GM12864 (cell line): Measurements from ENCODE around the gene ZMIZ1.

Experiments
- DNase-seq: peaks from one replicate; pipeline ENCODE4 v3.0.0-alpha.2; 2011; ENCODE audit warnings: low read depth
- H3K4me3 ChIP-seq: 2 replicates; pipeline ENCODE4 v1.5.1; 2011; ENCODE audit warnings: mild to moderate bottlenecking, low read depth, low read length, control low read depth
- TF ChIP-seq, protein P1 (sequence below): IDR thresholded peaks from 2 replicates; pipeline ENCODE4 v1.5.1; 2011; ENCODE audit warnings: low read depth, mild to moderate bottlenecking, moderate library complexity, low read length, control low read depth, inconsistent platforms; ENCODE audit errors: missing control alignments

Gene ZMIZ1

DNA sequence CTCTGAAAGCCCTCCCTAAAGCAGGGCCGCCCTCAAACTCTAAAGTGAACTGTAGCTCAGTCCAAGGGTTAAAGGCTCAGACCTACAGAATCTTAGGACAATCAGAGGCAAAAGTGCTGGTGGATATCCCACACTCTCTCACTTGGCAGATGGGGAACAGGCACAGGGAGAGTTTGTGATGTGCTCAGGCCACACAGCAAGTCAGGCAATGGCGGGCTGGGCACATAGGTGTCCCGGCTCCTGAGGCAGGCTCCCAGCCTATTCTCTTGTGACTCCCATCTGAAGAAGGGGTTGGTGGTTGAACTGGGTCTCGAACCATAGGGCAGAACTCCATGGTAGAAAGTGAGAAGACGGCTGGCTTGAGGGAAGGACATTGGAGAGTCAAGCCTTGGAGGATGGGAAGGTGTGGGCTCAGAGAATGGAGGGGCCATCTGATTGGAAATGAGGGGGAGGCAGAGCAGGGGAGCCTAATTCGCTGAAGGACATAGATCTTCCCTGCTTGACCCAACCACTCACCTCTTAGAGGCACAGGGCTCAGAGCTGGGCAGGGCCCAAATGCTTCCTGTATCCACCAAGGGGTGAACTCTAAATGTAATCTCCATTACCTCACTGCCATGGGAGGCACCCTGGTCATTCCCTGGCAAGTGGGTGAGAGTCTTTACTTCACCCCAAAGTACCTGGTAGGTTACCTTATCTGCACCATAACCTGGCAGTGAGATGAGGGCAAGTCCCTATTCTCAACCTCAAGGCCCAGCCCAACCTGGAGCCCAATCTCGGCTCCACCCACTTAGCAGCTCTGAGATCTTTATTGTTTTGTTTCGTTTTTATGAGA is 4.9 kb upstream of the ZMIZ1 start:
- H3K4me3 ChIP-seq, result no peak overlapping the region
- no peak for DNase-seq
- TF ChIP-seq, protein P1, sequence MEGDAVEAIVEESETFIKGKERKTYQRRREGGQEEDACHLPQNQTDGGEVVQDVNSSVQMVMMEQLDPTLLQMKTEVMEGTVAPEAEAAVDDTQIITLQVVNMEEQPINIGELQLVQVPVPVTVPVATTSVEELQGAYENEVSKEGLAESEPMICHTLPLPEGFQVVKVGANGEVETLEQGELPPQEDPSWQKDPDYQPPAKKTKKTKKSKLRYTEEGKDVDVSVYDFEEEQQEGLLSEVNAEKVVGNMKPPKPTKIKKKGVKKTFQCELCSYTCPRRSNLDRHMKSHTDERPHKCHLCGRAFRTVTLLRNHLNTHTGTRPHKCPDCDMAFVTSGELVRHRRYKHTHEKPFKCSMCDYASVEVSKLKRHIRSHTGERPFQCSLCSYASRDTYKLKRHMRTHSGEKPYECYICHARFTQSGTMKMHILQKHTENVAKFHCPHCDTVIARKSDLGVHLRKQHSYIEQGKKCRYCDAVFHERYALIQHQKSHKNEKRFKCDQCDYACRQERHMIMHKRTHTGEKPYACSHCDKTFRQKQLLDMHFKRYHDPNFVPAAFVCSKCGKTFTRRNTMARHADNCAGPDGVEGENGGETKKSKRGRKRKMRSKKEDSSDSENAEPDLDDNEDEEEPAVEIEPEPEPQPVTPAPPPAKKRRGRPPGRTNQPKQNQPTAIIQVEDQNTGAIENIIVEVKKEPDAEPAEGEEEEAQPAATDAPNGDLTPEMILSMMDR, result no peak

DNA sequence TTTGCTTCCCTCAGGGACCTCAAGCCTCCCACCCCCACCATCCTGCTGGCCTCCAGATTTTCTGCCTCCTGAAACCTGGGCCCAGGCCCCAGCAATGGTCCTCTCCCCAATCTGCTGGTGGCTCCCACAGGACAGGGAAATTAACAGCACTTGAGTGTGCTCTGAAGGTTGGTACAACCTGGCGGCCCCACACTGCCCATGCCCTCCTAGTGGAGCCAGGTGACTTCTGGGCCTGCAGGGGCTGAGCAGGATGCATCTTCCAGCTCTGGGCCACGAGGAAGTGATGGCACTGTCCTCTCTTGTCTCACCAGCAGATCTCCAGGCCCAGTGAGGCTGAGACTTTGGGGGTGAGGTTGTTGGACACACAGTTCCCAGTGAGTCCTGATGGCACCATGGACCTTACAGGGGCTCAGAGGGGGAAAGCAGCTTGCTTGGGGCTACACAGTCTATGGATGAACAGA is 3.6 kb upstream of the ZMIZ1 start:
- no peak for DNase-seq
- no peak overlapping the region for H3K4me3 ChIP-seq
- TF ChIP-seq, protein P1, result no peak

DNA sequence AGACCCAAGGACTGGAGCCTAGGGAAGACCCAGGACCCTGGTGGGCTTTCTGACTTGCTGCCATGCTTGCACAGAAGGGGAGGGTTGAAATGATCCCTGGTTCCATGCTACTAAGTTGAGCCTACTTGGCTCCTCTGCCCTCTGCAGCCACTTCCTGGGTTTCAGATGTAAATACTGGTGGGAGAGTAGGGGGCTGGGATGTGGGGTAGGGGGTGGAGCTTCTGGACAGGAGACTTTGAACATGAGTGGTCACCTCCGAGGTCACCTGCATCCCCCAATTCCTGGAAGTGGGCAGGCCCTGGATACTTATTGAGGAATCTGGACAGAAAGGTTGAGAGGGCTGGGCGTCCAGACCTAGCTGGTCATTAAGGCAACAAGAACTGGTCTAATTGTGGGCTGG is 2.9 kb upstream of the ZMIZ1 start:
- H3K4me3 ChIP-seq, result no peak overlapping the region
- TF ChIP-seq, protein P1, result no peak

DNA sequence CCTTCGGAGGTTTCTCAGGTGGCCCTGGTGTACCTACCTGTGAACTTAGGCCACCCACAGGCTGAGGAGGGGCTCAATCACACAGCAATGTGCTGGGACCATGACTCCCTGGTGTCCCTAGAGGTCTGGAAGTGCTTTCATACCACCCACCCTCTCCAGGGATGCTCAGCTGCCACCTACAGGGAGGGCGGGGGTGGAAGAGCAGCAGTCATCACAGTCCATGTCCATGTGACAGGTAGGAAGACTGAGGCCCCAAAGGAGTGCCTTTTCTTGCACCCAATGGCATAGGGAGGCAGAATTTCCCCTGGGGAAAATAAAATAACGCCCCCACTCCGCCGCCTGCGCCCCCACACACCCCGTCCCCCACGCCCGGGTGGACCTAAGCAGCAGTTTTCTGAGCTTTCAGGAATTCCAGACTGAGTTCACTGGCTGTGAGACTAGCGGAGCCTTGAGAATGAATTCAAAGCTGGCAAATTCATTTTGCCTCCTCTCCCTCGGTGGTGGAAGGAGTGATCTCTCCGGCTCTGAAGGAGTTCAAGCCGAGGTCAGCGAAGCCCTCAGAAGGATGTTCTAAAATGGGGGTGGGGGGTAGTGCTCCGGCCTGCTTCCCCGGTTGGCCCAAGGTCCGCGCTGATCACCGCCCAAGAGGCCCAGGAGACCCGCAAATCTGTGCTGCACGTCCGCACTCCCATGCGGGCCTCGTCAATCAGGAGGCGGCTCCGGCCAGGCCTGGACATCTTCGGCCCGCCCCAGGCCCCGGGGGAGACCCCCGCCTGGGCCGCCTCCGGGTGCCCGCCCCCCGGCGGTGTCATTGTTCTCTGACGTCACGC is 2.1 kb upstream of the ZMIZ1 start:
- TF ChIP-seq, protein P1, result no peak
- DNase-seq, result no peak
- peak overlapping the region; percentile 58 for H3K4me3 ChIP-seq

More for the DNA sequence above, 2.9 kb upstream of the ZMIZ1 start:
- DNase-seq, result no peak

DNA sequence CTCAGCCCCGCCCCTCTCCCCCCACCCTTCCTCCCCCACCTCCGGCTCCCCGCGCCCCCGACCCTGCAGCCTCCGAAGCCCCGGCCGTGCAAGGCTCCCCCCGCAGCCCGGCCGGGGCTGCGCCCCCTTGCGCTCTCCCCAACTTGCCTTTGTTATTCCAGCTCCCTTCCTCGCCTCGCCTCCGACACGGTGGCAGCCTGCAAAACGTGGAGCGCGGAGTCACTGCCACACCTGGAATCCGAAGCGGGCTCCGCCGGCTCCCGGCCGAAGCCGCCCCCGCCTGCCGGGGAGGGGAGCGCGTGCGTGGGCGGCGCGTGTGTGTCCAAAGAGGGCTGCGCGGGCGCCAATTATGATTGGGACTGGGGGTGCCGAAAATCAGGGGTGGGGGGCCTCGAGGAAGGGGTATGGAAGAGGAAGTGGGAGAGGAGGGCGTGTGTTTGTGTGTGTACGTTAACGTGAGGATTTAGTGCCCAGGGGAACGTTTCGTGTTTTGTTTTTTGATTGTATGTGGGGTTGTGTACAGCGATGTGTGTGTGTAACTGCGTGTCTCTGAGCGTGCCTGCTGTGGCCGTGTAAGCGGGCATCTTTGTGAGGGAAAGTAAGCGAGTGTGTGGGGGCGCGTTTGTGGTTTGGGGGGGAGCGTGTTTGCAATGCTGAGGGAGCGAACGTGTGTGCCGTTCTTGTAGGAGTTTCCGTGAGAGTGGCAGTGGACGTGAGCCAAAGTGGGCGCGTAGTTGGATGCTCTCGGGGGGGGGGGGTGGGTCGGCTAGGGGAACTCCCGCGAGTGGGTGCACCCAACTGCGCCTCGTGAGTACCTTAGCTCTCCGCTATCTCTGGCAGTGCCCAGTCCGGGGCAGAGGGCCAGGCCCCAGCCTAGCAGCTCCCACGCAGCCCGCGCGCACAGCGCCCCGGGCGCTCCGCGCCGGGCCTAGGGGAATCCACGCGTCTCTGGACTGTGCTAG is 1.2 kb upstream of the ZMIZ1 start:
- DNase-seq, result no peak
- TF ChIP-seq, protein P1, result no peak
- peak overlapping the region; percentile 58 for H3K4me3 ChIP-seq

DNA sequence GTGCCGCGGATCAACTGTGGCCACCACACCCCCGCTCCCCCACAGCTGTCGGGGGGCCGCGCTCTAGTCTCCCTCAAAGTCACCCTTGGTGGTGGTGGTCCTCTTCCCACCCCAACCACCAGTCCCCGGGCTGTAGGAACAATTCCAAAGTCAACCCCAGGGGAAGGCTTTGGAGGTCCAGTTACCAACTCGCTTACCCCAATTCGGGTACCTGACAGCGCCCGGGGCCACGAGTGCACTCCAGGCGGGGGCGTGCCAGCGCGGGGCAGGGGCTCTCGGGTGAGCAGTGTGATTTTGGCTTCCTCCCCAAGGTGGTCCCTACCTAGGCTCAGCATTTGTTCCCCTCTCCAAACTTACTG is 584 bp upstream of the ZMIZ1 start:
- peak overlapping the region; percentile 78 for H3K4me3 ChIP-seq
- DNase-seq, result no peak
- TF ChIP-seq, protein P1, result peak; percentile 17
